K562 (cell line): Measurements from ENCODE around the gene TJAP1. TPM values are rescaled to one million over a fixed set of nuclear protein-coding genes. Genes with fewer than 3 reads are reported as not detected.

Experiments used
- ATF6 ChIP-seq: sonication (generic); formaldehyde crosslinking; IDR thresholded peaks from 2 replicates; pipeline ENCODE4 v1.4.0; 2020; ENCODE audit warnings: mild to moderate bottlenecking, missing genetic modification reagents
- BMI1 ChIP-seq: fragments of 150-350 bp; IDR thresholded peaks from 2 replicates; pipeline ENCODE4 v1.6.1; 2014; ENCODE audit warnings: low read length
- CHD4 ChIP-seq: fragments of 200-600 bp; sonication (generic); IDR thresholded peaks from 3 replicates; pipeline ENCODE4 v1.6.1; 2012; ENCODE audit warnings: low read depth, mild to moderate bottlenecking, mixed read lengths, low read length, inconsistent platforms; ENCODE audit not compliant: insufficient read depth, insufficient replicate concordance, poor library complexity, severe bottlenecking
- GTF2A2 ChIP-seq: IDR thresholded peaks from 2 replicates; pipeline ENCODE4 v1.6.1; 2016; ENCODE audit warnings: mild to moderate bottlenecking, missing genetic modification characterization, missing compliant biosample characterization
- KLF10 ChIP-seq: fragments of 250-450 bp; sonication (Bioruptor Pico); IDR thresholded peaks from 2 replicates; pipeline ENCODE4 v1.6.1; 2021; ENCODE audit warnings: matching md5 sums
- MAX ChIP-seq: sonication (generic); formaldehyde crosslinking; IDR thresholded peaks from 2 replicates; pipeline ENCODE4 v1.9.0; 2022; ENCODE audit warnings: mild to moderate bottlenecking, missing genetic modification reagents
- NCOA6 ChIP-seq: fragments of 450-650 bp; IDR thresholded peaks from 2 replicates; pipeline ENCODE4 v1.6.1; 2017; ENCODE audit warnings: mild to moderate bottlenecking
- NFIX ChIP-seq: fragments of 250-450 bp; sonication (Bioruptor Pico); IDR thresholded peaks from 2 replicates; pipeline ENCODE4 v1.4.0; 2020; ENCODE audit warnings: low read depth, mild to moderate bottlenecking, moderate library complexity
- POLR2B ChIP-seq: fragments of 450-650 bp; IDR thresholded peaks from 2 replicates; pipeline ENCODE4 v1.6.1; 2018; ENCODE audit warnings: low read depth; ENCODE audit not compliant: partially characterized antibody
- RBM14 ChIP-seq: fragments of 200-400 bp; formaldehyde crosslinking; IDR thresholded peaks from 2 replicates; pipeline ENCODE4 v1.6.1; 2018; ENCODE audit warnings: low read depth, mild to moderate bottlenecking, low read length, moderate library complexity, borderline replicate concordance; ENCODE audit not compliant: insufficient read depth
- RFX1 ChIP-seq: fragments of 450-650 bp; IDR thresholded peaks from 2 replicates; pipeline ENCODE4 v1.6.1; 2016; ENCODE audit warnings: mild to moderate bottlenecking, moderate library complexity
- ZBTB40 ChIP-seq, 2 experiments: fragments of 450-650 bp in 1 of 2; sonication (generic) in 1 of 2; formaldehyde crosslinking in 1 of 2; IDR thresholded peaks; 2 replicates each; pipeline versions ENCODE4 v1.7.1 to v1.9.0; 2016 to 2022; ENCODE audit warnings: inconsistent platforms in 1 of 2, mild to moderate bottlenecking in 1 of 2, missing genetic modification reagents in 1 of 2
- ZNF274 ChIP-seq: IDR thresholded peaks from 2 replicates; pipeline ENCODE4 v1.6.1; 2011; ENCODE audit warnings: low read depth, mild to moderate bottlenecking, low read length, moderate library complexity, borderline replicate concordance
- ZNF449 ChIP-seq: fragments of 250-450 bp; sonication (Bioruptor Pico); IDR thresholded peaks from 2 replicates; pipeline ENCODE4 v1.8.0; 2022; ENCODE audit warnings: moderate library complexity, mild to moderate bottlenecking, inconsistent platforms
- polyA plus RNA-seq, 8 experiments: library from polyadenylated mRNA; depleted of rRNA in 4 of 8; stranded (reverse) in 5 of 8; unstranded in 3 of 8; fragments of >200 nt; fragmentation: Nextera tagmentation in 2 of 8; fragmentation: Illumina TruSeq in 1 of 8; extraction: Ambion mirVana in 2 of 8; extraction: Trizol in 1 of 8; gene quantifications; 2 replicates each; pipeline versions ENCODE4 v1.2.1 to v1.2.3, GENCODE V29; 2011 to 2014; ENCODE audit warnings: inconsistent platforms in 1 of 8, missing spikeins in 1 of 8
- total RNA-seq, 7 experiments: library from RNA; depleted of rRNA in 6 of 7; stranded (reverse); fragments of >200 nt in 6 of 7; fragmentation: Illumina TruSeq in 2 of 7; extraction: Trizol in 2 of 7; gene quantifications; 2 replicates each; pipeline versions ENCODE4 v1.2.1 to v1.2.3, GENCODE V29; 2011 to 2021; ENCODE audit warnings: low replicate concordance in 1 of 7

TJAP1 gene
- total and polyA plus RNA-seq, 9 of the 15 experiments (the other 6 are each of a cell fraction or from before 2014, with no cell fraction given): 0.06 to 35.8 (median 16.2) TPM

GRCh38 chr6:43477235-43478007 is at the start of gene TJAP1 (continued):
- TF ChIP-seq ZNF449 (CRISPR knock-in tag) (no peak), CHD4 (no peak), ATF6 (CRISPR knock-in tag) (no peak), ZBTB40 (IDR thresholded peaks at IDR 0.05) (no peak), ZBTB40 (CRISPR knock-in tag; IDR thresholded peaks at IDR 0.05) (no peak), MAX (CRISPR knock-in tag) (0 out of 2 replicates have a peak, but pooled peaks have one; percentile 11), NFIX (CRISPR knock-in tag) (no peak), RFX1 (no peak), RBM14 (no peak), BMI1 (no peak), ZNF274 (no peak), POLR2B (peak; percentile 94), NCOA6 (no peak), GTF2A2 (tag) (no peak), KLF10 (CRISPR knock-in tag) (no peak)
